ENCODE data around the gene KLHDC10. TPM values are rescaled to one million over a fixed set of nuclear protein-coding genes. Genes with fewer than 3 reads are reported as not detected.

KLHDC10 gene
- total RNA-seq, 1 experiment from 2014 or later, result 47.0 TPM

DNA sequence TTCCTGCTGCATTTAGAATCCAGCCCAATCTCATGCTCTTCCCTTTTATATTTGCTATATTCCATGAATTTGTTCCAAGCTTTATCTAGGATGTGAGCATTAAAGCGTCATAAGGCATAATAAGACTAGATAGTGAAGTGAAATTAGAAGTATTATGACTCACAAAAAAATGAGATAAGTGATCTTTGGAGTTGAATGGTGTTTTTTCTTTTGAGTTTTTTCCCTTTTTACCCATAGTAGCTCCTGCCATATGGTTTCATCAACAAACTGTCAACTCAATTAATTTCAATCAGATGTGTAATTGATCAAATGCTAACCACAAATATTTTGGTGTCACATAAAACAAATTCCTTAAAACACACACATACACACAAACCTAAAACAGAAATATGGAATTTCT, 17.0 kb downstream of the KLHDC10 start:
- H3K9me2 ChIP-seq (ENCODE audit: insufficient read depth), result no peaks in the 10 kb centered on the region
- ChIA-PET CTCF (no interaction called here), POLR2A (ENCODE audit: unreplicated experiment) (no interaction called here)
- no peak overlapping the region for H3K4me2 ChIP-seq
- no peaks in the 10 kb centered on the region for H3K4me1 ChIP-seq (replicated peaks; ENCODE audit: insufficient read depth)
- no peak for DNase-seq
- intact Hi-C loops (cut with micrococcal nuclease; ENCODE audit: unreplicated experiment), result no loop called here
- H3K79me2 ChIP-seq (ENCODE audit: low read depth), result peaks cover 76% of the 10 kb centered on the region
- H3K27me3 ChIP-seq (ENCODE audit: insufficient read depth, low read depth), result no peaks in the 10 kb centered on the region
- H3K36me3 ChIP-seq (ENCODE audit: low read depth), result peaks cover 4% of the 10 kb centered on the region; the same call in 1 of the 2 replicates
- BruUV-seq (replicated peaks), result no TSS peak
- TF ChIP-seq EZH2 (IDR thresholded peaks at IDR 0.05; ENCODE audit: low read depth) (no peak), CTCF (conservative IDR thresholded peaks at IDR 0.05) (no peak)
- no peak overlapping the region for H3K27ac ChIP-seq
- H2AFZ ChIP-seq, result no peak overlapping the region
- H3K4me3 ChIP-seq, result no peak overlapping the region
- H3K9me3 ChIP-seq (ENCODE audit: insufficient read depth, low read depth), result no peaks in the 10 kb centered on the region
- no peaks in the 10 kb centered on the region for H3F3A ChIP-seq (ENCODE audit: insufficient read depth, low read depth)
- peaks cover 4% of the 10 kb centered on the region for H4K20me1 ChIP-seq (ENCODE audit: insufficient read depth)

DNA sequence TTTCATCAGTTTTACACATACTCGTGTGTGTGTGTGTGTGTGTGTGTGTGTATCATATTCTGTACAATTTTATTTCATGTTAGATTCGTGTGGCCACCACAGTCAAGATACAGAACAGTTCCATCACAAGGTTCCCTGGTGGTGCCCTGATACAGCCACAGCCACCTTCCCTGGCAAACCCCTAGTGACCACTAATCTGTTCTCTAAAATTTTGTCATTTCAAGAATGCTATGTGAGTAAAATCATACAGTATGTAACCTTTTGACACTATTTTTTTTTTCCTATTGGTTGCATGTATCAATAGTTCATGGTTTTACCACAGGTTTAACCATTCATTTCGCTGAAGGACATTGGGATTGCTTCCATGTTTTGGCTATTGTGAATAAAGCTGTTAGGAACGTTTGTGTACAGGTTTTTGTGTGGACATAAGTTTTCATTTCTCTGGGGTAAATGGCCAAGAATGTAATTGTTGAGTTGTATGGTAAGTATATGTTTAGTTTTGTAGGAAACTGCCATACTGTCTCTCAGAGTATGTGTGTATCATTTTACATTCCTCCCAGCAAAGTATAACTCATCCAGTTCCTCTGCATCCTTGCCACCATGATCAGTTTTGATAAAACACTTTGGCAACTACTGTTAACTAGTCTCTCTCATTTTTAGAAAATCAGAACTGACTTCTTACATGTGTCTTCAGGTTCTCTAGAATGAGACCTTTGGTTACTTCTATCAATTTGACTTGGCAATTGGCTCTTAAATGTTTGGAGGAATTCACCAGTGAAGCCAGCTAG, 20.6 kb downstream of the KLHDC10 start:
- no TSS peak for BruUV-seq (replicated peaks)
- Histone ChIP-seq H3F3A (ENCODE audit: insufficient read depth, low read depth) (no peaks in the 10 kb centered on the region), H3K9me3 (ENCODE audit: insufficient read depth, low read depth) (no peaks in the 10 kb centered on the region), H3K4me3 (no peak overlapping the region), H3K9me2 (ENCODE audit: insufficient read depth) (no peaks in the 10 kb centered on the region), H3K27me3 (ENCODE audit: insufficient read depth, low read depth) (no peaks in the 10 kb centered on the region), H3K36me3 (ENCODE audit: low read depth) (no peaks in the 10 kb centered on the region), H3K79me2 (ENCODE audit: low read depth) (peaks cover 71% of the 10 kb centered on the region), H3K4me1 (replicated peaks; ENCODE audit: insufficient read depth) (0 out of 2 replicates have a peak, but pooled peaks cover 9% of the 10 kb centered on the region), H2AFZ (no peak overlapping the region), H3K4me2 (no peak overlapping the region), H3K27ac (no peak overlapping the region), H4K20me1 (ENCODE audit: insufficient read depth) (peaks cover 4% of the 10 kb centered on the region)
- intact Hi-C loops (cut with micrococcal nuclease; ENCODE audit: unreplicated experiment), result no loop called here
- TF ChIP-seq EZH2 (IDR thresholded peaks at IDR 0.05; ENCODE audit: low read depth) (no peak), CTCF (conservative IDR thresholded peaks at IDR 0.05) (no peak)
- POLR2A ChIA-PET (ENCODE audit: unreplicated experiment), result no interaction called here
- DNase-seq, result no peak
- CTCF ChIA-PET, result no interaction called here

DNA sequence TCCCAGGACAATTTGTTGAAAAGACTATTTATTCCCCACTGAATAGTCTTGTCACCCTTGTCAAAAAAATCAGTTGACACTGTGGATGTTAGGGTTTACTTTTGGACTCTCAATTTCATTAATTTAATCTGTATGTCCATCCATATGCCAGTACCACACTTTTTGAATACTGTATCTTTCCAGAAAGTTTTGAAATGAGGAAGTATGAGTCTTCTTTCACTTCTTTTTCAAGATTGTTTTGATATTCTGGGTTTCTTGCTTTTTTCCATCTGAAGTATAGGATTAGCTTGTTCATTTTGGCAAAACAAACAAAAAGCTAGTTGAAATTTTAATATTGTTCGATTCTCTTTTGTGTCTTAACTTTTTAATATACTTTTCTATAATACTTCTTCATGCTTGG, 21.7 kb downstream of the KLHDC10 start:
- TF ChIP-seq EZH2 (IDR thresholded peaks at IDR 0.05; ENCODE audit: low read depth) (no peak), CTCF (conservative IDR thresholded peaks at IDR 0.05) (no peak)
- Histone ChIP-seq H3K9me3 (ENCODE audit: insufficient read depth, low read depth) (no peaks in the 10 kb centered on the region), H3K79me2 (ENCODE audit: low read depth) (peaks cover 61% of the 10 kb centered on the region), H3K36me3 (ENCODE audit: low read depth) (no peaks in the 10 kb centered on the region), H3K4me2 (no peak overlapping the region), H3K27ac (no peak overlapping the region), H3F3A (ENCODE audit: insufficient read depth, low read depth) (no peaks in the 10 kb centered on the region), H3K27me3 (ENCODE audit: insufficient read depth, low read depth) (no peaks in the 10 kb centered on the region), H3K9me2 (ENCODE audit: insufficient read depth) (no peaks in the 10 kb centered on the region), H3K4me1 (replicated peaks; ENCODE audit: insufficient read depth) (0 out of 2 replicates have a peak, but pooled peaks cover 9% of the 10 kb centered on the region), H4K20me1 (ENCODE audit: insufficient read depth) (peaks cover 10% of the 10 kb centered on the region), H3K4me3 (no peak overlapping the region), H2AFZ (no peak overlapping the region)
- POLR2A ChIA-PET (ENCODE audit: unreplicated experiment), result no interaction called here
- intact Hi-C loops (cut with micrococcal nuclease; ENCODE audit: unreplicated experiment), result no loop called here
- no TSS peak for BruUV-seq (replicated peaks)
- no peak for DNase-seq
- CTCF ChIA-PET, result no interaction called here
